GM21737 (cell line): ENCODE results near the gene KRTAP24-1.

Experiments used
- ATAC-seq: cut with Tn5 transposase; IDR thresholded peaks from one replicate; pipeline ENCODE4 v1.9.1; 2021; ENCODE audit warnings: mild to moderate bottlenecking, moderate library complexity; ENCODE audit not compliant: unreplicated experiment

Gene KRTAP24-1, protein sequence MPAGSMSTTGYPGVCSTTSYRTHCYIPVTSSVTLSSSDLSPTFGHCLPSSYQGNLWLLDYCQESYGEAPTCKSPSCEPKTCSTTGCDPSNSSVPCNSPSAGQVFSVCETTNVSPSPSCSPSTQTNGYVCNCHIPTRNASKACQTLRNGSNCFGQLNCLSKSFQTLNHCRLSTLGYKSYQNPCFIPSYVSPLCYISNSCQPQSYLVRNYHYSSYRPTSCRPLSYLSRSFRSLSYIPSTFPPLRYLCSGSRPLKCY

DNA sequence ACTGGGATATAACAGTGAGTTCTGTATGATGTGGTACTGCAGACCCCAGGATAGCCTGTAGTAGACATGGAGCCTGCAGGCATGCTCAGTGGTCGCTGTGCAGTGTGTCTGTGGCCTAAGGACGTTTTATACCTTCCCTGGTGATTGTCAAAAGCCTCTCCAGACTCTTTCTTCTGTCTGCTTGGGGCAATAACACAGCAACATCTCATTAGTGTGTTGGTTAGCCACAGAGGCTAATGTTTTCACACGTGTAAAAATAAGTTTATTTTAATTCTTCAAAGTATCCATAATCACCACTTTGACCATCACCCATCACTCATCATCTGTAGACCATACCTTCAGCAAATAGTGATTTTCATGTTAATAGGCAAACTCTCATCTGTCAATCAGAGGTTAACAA is at the start of gene KRTAP24-1:
KRTAP24-1 (minus strand) TSS at position 101 of the 400 bp plus-strand sequence; CDS start at position 83, 18 bp downstream.
- ATAC-seq: no peak

DNA sequence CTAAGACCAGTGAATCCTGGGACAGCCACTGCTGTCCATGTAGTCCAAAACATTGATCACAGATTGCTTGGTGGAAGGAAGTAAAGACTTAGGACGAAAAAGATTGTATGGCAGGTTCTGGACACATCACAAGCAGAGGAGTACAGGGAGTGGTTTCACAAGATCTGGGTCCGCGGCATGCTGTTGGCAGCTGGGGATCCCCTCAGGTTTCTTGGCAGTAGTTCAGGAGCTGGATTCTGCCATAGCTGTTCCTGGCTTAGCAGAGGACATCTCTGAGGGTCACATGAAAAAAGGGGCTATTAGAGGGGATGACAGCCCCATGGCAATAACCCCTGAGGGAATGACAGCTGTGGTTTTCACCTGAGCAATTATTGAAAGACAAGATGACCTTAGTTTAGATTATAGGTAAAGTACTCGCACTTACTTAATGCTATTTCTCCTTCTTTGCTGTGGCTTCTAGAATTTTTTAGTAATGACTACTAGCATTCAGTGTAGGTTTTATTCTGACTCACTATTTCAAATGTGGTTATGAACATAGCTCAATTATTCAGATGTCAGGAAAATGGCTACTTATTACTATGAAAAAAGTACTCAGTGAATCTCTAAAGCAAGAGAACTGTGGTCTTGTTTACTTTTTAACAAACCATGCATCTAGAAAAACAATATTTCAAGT is 46.6 kb upstream of the KRTAP24-1 start:
- no peak for ATAC-seq

DNA sequence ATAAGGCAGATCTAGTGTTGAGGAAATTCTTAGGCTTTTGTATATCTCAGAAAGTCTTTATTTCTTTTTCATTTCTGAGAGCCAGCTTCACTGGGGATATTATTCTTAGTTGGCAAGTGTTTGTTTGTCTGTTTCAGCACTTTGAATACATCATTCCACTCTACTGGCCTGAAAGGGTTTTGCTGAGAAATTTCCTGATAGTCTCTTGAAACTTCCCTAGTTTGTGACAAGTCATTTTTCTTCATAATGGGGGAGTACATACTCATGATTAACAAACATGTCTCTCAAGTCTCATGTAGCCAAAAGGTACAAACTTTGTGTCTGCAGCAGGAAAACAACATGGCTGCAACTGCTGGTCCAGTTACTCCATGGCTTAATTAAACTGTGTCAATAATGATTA is 43.6 kb upstream of the KRTAP24-1 start:
- ATAC-seq: no peak

DNA sequence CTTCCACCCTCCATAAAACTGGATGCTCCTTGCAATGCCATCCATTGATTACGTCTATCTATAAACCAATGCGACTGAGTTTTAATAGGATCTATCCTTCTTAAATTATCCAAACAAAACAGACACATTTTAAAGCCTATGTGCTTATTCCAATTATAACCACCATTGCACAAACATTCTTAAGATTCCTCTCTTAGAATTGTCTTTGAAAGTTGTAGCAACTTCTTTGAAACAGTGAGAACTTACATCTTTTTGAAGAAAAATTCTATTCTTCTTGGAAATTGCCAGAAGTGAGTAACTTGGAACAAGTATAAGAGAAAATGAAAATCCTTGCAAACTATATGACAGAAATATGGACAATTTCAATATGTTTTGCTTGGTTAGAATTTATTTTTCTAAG is 37.5 kb upstream of the KRTAP24-1 start, which contains the start of gene KRTAP26-1:
KRTAP26-1 (minus strand) TSS at position 101 of the 400 bp plus-strand sequence. CDS start 280 bp downstream, outside the sequence.
- ATAC-seq: no peak

DNA sequence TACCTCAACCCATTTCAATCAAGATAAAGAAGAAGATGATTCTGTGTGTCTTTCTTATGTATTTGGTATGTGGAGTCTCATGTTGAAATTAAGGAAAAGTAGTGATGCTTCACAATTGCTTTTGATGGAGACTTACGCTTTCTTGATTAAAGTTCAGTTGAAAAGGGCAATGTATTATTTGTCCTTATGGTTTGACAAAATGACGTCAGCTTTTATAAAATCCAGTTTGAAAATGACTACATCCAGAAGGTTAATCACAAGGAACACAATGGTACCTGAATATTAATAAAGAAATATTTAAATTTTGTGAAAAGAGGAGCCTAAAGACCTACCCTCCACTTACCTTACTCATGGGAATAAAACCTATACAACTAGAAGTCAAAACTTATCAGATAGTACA is 33.0 kb upstream of the KRTAP24-1 start:
- ATAC-seq: no peak

DNA sequence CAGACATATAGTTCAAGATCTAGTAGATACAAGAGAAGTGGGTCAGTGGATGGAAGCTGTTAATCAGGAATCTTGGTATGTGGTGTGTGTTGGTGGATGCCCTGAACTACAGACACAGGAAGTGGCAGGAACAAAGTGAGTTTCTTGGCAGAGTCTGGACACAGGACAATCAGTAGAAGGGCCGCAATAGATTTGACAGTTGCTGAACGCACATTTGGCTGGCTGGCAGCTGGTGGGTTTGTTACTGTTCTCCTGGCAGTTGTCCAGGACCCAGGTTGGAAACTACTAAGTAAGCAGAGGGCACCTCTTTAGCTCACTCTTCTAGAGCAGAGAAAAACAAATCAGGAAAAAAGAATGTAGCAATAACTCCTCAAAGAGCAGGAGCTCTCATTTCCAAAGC is 24.1 kb upstream of the KRTAP24-1 start:
- no peak for ATAC-seq

DNA sequence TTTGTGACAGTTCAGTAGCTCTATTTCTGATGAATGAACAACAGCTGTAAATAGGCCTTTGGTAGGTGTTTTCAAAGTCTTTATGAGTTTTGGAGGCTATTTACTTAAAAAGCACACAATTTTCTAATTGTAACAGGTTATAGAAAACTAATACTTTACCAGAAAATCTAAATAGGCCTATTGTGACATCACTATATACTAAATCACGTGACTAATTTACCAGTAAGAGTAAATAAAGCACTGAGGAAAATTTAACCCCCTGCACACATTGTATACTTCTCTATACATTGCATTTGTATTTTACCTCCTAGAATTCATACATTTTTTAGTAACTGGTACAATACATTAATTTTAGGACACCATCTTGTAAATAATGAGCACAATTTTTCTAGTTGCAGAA is 22.4 kb upstream of the KRTAP24-1 start:
- ATAC-seq: no peak

DNA sequence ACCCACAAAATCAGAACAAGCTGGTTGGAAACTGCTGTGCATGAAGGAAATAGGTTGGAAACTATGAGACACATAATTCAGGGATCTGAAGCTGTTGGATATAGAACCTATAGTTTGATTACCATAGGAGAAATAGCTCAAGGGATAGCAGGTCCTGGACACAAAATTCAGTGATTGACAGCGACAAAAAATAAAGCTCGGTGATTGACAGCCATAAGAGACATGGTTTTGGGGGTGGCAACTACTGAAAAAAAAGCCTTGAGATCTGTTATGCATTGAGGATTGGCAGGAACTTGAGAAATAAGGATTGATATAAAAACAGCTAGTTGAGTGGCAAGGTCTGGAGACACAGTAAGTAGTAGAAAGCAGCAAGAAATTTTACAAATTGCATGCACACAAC is 6.5 kb upstream of the KRTAP24-1 start, which contains the start of gene KRTAP25-1:
KRTAP25-1 (minus strand) TSS at position 300 of the 400 bp plus-strand sequence; CDS start at position 276, 24 bp downstream.
- ATAC-seq: no peak

DNA sequence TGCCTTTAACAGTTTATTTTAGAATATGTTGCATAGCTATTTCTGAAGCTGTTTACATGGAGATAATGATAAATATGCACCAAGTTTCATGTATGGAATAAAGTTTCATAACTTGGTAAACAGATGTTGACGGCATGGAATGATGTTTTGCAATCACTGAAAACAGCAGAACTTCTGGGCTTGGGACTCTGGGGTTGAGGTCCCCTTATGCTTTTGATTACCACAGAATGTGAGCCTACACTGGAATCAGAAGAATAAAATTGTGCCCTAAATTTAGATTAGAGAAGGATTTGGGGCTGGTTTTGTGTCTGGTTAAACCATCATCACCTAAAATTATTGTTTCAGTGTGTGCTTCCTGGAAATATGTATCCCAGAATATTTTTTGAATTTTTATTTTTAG is 11.1 kb downstream of the KRTAP24-1 start:
- no peak for ATAC-seq

DNA sequence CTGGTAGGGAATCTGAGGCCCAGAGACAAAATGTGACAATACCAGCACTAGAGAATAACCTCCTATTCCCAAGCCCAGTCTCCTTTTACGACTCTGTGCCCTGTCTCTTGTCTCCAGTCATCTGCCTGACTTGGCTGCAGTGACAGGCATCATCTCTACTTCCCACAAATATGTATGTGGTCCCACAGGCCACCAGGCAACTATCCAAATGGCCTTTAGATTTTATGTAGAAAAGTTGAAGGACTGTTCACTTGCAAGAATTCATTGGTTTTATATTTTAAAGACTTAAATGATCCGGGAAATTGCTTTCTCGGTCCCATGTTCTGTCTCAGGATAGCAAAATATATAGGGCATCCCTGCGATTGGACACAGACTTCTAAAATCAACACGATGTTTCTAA is 11.6 kb downstream of the KRTAP24-1 start:
- no peak for ATAC-seq

DNA sequence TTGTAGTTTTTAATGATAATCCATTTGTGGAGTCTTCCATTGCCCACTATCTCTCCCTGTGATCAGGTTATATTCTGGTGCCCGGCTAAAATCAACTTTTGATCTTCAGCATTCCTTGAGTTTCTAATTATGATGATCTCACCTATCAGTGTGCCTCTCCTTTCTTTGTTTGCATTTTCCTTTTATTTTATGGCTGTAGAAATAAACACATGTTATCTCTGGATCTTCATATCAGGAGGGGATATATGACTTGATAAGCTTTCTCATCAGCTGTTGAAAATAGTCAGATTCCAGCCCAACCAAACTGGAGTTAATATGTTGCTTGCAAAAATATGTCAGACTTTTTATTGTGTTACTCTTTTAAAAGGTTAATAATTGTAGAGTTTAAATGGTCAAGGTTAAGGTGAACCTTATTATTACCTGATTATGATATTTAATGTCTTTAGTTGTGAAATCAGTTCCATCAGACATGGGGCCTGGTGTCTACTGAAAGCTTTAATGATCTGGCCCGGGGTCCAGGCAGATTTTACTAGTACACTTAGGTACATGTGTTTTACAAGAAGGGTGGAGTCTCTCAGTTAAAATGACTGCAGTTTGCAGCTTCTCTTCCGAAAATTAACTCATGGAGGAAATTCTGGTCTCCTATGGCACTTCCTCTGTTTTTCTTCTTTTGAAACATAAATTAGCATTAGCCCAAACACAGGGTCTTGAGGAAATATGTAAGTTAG is 12.8 kb downstream of the KRTAP24-1 start:
- no peak for ATAC-seq

DNA sequence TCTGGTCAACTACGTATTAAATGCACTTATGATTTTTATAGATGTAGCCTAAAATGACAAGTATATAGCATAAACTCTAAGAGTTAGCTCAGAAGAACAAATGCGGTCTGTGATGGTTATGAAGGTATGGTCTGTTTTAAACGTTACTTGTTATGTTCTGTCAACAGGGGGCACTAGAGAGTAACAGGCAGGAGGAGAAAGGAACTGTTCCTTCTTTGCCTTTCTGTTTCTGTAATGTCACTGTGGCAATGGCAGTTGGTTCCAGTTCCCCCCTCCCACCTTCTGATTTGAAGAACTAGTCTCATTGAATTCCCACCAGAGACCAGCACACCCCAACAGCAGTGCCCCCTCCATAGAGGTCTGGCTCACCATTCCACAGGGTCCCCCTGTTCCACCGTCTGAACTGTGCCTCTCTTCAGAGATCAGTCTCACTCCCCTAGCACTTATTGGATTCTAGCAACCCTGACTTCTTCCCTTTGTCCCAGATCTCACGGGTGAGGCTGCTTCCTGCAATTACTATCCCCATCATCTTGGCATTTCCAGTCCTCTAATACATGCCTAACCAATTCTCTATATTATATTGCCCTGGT is 14.0 kb downstream of the KRTAP24-1 start:
- no peak for ATAC-seq

DNA sequence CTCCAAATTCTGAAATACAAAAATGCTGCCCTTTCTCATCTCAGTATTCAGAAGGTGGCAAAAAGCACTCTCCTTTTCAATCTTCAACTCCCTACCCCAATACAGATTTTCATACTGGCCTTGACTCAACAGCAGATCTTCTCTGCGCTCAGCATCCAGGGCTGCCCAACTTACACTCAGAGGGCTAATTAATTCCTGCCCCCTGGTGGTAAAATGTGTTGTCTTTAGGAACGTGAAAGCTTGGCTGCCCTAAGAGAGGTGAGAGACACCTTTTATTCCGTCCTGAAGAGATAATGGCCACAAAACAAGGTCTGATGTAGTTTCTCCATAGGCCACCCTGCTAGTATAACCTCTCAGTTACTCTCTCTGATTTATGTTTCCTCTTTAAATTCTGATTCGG is 25.0 kb downstream of the KRTAP24-1 start:
- no peak for ATAC-seq

DNA sequence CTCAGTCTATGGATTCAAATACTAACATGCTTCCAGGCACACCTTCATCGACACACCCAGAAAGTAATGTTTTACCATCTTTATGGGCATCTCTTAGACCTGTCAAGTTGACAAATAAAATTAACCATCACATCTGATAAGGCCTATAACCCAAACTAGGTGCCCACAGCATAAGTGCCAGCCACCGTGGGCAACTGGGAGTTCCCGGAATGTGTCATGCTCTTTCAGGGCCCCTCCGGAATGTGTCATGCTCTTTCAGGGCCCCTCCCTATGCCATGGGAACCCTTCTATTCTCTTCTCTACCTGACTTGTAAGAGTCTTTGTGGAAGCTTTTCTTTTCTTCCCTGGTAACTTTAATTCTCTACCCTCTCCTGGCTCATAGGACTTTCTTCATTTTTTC is 26.6 kb downstream of the KRTAP24-1 start:
- ATAC-seq: no peak

DNA sequence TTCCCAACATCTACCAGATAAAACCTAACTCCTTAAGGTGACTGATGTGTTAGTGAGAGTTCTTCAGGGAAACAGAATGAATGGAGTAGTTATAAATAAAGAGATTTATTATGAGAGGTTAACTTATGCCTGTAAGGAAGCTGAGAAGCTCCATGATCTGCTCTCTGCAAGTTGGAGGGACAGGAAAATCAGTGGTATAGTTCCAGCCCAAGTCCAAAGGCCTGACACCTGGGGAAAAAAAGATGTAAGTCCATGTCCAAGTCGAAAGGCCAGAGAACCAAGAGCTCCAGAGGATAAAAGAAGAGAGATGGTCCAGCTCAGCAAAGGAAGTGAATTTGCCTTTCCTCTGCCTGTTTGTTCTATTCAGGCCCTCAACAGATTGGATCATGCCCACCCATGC is 27.1 kb downstream of the KRTAP24-1 start:
- no peak for ATAC-seq

DNA sequence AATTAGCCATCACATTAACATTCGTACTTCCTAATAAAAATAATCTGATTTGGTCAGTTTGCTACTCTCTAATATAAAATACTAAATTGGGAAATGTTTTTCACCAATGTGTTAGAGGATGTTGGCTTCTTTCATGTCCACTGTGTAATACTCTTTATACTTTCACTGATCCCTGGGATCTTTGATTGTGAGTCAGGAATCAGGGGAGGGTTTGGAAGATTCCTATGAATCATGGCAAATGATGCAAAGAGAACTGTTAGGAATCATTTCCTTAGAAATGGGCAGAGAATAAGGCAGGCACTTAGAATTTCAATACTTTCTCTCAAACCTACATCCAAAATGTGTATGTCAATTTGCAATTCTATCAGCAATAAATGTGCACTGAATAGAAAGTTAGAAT is 31.0 kb downstream of the KRTAP24-1 start:
- ATAC-seq: no peak

DNA sequence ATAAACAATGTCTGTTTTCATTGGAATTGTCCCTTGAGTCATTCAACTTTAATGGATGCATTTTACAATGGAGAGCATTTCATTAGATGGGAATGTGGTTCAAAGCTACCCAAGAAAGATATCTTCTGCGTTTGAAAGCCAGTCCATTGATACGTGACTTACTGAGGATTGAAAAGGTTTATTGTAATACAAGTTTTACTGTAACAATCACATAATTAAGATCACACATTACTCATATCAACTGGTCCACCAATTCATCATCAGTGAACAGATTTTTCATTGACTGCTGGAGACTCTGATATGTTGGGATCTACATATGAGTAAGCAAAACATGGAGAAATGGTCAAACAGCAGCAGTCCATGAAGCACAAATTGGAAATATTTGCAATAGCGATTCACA is 32.8 kb downstream of the KRTAP24-1 start:
- ATAC-seq: no peak

DNA sequence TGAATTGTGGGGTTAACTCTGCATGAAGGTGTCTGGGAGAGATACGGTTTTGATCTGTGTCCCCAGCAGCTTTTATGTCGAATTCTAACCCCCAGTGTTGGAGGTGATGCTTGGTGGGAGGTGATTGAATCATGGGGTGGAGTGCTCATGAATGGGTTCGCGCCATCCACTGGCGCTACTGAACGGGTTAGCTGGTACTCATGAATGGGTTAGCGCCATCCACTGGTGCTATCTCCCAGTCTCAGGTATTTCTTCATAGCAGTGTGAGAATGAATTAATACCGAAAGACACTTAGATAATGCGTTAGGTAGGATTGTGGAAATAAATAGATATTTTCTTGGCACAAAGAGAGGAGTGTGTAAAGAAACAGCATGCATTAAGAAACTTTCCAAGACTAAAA is 33.9 kb downstream of the KRTAP24-1 start:
- ATAC-seq: no peak

DNA sequence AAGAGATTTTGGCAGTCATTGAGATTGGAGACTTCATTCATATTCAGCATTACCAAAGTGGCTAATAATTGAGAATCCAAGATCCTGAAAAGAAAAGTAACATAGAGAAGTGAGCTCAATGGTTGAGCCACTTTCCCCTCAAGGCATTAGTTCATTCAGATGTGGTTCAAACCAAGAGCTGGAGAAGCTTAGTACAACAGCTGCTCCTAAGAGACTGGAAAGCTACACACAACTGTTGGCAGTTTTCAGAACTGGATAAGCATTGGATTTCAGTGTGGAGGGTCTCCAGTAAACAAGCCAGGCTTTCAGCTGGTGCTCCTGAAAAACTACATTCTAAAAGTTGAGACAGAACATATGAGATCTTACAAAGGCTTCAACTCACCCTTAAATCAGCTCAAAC is 37.7 kb downstream of the KRTAP24-1 start:
- no peak for ATAC-seq

DNA sequence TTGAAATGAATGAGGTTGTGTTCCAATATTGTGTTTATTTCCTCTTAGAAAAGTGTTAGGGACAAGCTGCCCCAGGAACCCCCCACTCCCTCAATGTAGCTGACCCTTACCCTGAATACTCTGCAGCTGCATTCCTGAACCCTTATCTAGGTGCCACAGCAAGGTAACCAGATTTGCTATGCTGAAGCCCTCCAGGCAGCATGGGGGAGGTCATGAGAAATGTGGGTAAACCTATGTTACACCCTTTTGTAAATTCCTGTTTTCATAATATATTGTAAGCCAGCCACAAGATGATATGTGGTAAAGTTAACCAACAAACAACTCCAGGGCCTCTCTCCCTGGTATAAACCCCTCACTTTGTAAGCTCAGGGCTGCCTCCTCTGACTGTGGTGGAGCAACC is 39.1 kb downstream of the KRTAP24-1 start:
- ATAC-seq: no peak

DNA sequence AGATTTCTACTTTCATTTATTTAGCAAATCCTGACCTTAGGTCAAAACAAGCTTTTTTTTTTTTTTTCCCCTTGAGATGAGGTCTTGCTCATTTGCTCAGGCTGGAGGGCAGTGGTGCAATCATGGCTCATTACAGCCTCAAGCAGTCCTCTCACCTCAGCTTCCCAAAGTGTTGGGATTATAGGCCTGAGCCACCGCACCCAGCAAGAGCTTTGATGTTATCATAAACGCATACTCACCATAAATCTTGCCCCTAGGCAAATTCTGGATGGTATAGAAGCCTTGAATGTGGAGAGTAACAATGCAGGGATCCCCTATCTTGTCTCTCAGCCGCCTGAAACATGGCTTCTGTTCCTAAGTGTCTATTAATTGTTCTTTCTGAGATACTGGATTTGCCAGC is 42.1 kb downstream of the KRTAP24-1 start:
- ATAC-seq: no peak
